ENCODE results near the gene TICRR. TPM values are rescaled to one million over a fixed set of nuclear protein-coding genes. Genes with fewer than 3 reads are reported as not detected.

The TICRR gene
- total RNA-seq, 1 donor from 2014 or later: 0.22 TPM

DNA sequence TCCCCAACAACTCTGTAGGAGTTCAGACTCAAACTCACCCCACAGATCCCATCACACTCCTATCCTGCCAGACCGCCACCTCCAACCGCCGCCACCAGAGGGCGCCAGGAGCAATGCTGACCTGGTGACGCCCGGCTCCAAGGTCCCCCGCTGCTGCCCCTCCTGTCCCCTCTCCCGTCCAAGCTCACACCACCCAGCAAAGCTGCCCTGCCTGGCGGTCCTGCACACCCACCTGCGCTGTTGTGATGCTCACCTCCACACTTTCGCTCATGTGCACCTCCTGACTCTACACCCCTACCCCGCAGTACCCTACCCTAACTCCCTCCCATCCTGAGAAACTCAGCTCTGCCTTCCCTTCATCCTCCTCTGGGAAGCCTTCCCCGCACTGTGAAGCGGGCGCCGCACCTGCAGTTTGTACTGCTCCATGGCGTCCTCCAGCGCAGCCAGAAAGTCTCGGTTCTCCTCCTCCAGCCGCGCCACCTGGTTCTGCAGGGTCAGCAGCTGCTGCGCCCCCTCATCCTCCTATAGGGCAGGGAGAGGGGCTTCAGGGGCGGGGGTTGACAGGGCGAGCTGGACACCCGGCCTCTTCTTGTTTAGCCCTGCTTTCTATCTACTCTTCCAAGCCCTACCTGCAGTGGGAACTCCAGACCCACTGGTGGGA lies 72.1 kb downstream of the TICRR start:
- DNase-seq (ENCODE audit: low spot score) (peak; percentile 88), ATAC-seq (peak; percentile 81)
- intact Hi-C loops (cut with DNase I): no loop called here

DNA sequence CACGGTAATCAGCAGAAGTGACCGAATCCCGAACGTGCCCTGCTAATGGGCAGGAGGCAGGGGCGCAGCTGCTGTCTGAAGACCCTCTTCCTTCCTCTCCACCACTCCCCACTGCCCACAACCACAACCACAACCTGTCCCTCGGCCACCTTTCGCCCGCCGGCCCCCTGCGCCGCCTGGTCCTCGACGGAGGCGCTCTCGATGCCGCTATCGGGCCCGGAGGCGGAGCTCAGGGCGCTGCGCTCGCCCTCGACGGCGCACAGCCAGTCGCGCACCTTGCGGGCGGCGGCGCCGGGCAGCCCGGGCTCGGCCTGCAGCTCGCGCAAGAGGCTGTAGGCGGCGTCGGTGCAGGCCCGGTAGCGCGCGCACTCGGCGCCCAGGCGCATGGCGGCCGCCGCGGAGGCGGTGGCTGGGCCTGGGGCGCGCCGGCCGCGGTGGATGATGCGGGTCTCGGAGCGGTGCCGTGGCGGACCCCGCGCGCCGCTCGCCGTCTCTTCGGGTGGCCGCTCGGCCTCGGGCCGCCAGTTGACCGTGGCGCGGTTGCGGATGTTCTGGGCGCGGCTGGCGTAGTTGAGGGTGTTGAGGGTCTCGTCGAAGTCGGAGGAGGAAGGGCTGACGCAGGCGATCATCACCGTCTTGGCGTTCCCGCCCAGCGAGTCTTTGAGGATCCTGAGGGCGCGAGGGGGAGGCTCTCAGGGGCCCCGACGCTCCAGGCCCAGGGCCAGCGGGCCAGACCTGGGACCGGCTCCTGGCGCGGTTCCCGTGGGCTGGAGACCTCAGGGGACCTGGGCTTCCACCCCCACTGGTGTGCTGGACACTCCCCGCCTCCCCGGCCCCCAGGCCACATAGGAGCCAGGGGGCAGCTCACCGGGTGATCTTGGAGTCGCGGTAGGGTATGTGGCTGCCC lies 73.1 kb downstream of the TICRR start:
- DNase-seq (ENCODE audit: low spot score): peak; percentile 56
- ATAC-seq: no peak
- intact Hi-C loops (cut with DNase I): no loop called here

DNA sequence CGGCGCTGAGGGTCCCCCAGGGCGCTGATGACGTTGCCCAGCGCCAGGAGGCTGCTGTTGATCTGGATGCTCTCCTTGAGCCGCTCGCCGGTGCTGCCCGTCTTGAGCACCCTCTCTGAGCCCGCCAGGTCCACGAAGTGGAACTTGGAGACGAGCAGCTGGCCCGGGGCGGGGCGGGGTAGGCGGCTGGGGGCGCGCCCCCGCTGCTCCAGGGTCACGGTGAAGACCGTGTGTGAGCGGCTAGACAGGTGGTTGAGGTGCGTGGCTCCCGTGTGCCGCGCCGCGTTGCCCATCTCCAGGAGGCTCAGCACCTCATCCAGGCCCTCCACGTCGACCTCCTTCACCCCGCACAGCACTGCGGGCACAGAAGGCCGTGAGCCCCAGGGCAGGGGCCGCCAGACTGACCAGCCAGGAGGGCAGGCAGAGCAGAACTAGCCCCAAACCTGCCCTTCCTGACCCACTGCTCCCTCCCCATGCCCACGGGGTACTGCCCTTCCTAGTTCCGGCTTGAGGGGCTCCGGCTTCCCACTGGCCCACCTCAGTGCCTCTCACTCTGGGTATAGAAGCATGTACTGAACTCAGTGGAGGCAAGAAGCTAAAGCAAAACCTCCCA lies 73.8 kb downstream of the TICRR start:
- peak; percentile 39 for DNase-seq (ENCODE audit: low spot score)
- no peak for ATAC-seq
- intact Hi-C loops (cut with DNase I): no loop called here

DNA sequence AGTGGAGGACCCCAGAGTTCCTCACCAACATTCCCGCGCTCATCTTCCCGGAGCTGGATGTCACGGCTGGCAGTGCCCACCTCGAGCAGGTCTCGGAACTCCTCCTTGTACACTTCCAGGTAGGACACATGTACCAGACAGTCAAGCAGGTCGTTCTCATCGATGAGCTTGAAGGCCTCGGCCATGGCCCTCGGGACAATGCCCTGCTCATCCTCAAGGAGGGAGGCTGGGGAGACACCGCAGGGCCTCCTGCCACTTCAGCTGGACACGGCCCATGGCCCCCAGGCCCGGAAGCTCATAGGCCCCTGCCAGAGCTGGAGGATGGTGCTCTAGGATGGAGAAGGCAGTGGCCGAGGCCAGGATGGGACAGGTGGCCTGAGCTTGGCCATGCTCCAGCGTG lies 74.4 kb downstream of the TICRR start:
- intact Hi-C loops (cut with DNase I): no loop called here
- DNase-seq (ENCODE audit: low spot score) (peak; percentile 45), ATAC-seq (no peak)

DNA sequence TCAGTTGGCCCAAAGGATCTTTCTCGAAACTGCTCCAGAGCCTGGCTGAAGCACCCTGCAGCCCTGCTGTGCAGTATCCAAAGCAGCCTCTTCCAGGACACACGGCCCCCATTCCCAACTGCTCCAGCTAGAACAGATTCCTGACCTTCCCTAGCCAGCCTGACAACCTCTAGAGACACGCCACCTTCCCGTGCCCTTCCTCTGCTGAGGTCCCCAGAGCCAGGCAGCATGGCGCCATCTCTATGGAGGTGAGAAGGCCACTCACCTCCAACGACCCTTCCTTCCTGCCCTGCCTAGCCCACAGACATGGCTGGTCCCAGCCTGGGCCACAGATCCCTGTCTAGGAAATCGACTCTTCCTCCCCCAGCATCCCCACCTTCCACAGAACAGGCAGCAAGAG lies 76.9 kb downstream of the TICRR start:
- peak; percentile 41 for DNase-seq (ENCODE audit: low spot score)
- intact Hi-C loops (cut with DNase I): no loop called here
- no peak for ATAC-seq

DNA sequence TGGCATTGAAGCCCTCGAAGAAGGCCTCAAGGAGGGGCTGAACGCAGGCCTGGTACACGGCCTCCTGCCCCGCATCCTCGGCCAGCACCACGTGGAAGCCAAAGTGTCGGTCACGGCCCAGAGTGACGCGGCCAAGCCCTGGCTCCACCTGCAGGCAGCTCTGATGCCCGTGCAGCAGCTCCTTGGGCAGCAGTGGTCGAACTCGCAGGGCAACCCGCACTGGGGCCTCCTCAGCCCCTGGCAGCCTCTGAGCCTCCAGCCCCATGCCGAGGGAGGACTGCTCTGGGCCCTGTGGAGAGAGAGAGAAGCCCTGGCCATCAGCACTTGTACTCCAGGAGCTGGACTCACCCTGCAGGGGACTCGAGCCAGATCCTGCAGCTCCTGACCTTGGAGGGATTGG lies 77.4 kb downstream of the TICRR start:
- ATAC-seq: no peak
- DNase-seq (ENCODE audit: low spot score): peak; percentile 51
- intact Hi-C loops (cut with DNase I): no loop called here

DNA sequence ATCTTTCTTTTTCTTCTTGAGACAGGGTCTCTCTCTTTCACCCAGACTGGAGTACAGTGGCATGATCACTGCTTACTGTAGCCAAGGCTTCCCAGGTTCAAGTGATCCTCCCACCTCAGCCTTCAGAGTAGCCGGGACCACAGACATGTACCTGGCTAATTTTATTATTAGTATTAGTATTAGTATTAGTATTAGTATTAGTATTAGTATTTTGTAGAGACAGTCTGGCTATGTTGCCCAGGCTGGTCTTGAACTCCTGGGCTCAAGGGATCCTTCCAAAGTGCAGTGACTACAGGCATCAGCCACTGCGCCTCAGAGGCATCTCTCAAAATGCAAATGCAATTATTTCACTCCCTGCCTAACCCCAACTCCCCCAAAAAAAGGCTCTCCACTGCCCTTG lies 78.3 kb downstream of the TICRR start:
- no peak for DNase-seq (ENCODE audit: low spot score)
- intact Hi-C loops (cut with DNase I): no loop called here

DNA sequence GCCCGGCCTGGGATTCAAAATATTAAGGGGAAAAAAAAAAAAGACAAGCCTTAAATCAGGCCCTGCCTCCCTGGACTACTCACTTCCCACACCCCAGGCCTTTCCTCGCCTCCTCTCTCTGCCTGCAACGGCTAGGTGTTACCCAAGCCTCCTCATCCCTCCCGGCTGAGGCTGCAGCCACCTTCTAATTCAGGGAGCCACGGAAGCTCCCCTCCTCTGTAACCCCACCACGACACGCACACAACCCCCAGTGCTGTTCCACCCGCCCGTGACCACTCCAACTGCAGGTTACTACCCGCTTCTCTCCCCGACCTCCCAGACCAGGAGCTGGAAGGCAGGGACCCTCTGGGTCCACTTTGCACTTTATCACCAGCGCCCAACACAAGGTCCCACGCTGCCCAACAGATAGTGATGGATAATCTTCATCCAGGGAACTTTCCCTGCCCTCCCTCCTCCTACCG lies 79.1 kb downstream of the TICRR start:
- ATAC-seq (peak; percentile 35), DNase-seq (ENCODE audit: low spot score) (peak; percentile 47)
- intact Hi-C loops (cut with DNase I): no loop called here

More for the DNA sequence above, 78.3 kb downstream of the TICRR start:
- ATAC-seq: no peak

DNA sequence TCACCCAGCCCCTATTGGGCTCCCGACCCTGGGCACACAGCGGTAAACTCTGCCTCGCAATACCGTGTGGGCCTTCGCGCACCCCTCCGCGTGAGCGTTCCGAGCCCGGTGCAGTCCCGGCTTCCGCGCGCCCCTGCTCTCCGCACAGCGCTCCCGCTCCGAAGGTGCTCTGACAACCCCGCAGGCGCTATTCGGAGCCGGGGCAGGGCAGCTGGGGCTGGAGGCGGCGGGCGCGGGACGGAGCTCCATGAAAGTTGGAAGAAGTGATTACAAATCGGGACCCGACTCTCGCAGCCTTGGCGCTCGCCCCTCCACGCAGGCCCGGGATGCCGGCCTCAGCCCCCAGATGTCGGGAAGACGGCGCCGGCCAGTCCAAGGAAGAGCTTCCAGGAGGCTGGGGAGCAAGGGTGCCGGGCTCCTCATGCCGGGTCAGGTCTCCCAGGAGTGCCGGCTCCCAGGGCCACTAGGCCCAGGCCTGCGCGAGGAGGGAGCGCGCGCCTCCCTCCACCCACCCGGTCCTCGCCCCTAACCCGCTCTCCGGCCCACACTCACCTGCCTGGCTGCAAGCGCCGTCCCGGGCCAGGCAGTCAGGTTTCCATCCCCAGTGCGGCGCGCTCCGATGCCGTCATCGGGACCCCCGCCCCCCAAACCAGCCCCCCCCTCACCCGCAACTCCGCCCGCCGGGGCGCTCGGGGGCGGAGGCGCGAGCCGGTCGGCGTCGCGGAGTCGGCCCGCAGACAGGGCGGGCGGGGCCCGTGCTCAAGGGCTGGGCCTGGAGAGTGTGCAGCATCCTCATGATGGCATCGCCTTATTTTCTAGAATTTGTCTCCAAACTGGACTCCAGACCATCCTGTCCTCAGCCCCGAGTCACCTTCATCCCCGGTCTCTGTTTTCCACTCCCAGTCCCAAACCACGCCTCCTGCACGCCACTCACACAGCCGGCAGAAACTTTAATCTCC lies 79.9 kb downstream of the TICRR start, which contains the start of gene KIF7:
TSS of gene KIF7 (minus strand) at position 621 of the 959 bp plus-strand sequence. CDS start 2,537 bp downstream, outside the sequence.
- intact Hi-C loops (cut with DNase I): no loop called here
- peak; percentile 80 for ATAC-seq
- peak; percentile 63 for DNase-seq (ENCODE audit: low spot score)

DNA sequence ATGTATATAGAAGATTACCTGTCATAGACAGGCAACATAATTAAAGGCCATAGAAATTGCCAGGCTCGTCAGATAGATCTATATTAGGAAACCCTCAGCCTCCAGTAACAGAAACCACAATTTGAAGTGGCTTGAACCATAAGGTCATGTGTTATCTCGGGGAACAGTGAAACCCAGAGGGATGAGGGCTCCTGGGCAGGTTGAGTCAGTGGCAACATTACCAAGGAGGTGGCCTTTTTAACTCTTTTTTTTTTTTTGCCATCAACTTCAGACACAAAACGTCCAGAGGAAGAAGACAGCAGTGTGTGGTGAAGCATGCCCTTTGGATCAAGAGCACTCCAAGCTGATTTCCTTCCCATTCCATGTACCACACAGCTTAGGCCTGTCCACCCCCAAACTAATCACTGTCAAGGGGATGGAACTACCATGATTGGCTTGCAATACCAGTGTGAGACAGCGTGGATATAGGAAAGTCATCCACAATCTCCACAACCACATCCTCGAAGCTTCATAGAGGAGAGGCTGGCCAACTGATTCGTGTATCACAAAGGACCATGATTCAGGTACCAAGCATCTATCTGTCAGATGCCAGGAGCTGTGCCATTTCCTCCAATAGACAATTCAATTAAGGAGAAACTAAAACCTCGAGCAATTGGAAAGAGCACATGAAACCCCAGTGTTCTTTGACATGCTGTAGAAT lies 81.0 kb downstream of the TICRR start:
- peak; percentile 0 for DNase-seq (ENCODE audit: low spot score)
- intact Hi-C loops (cut with DNase I): no loop called here
- ATAC-seq: no peak

DNA sequence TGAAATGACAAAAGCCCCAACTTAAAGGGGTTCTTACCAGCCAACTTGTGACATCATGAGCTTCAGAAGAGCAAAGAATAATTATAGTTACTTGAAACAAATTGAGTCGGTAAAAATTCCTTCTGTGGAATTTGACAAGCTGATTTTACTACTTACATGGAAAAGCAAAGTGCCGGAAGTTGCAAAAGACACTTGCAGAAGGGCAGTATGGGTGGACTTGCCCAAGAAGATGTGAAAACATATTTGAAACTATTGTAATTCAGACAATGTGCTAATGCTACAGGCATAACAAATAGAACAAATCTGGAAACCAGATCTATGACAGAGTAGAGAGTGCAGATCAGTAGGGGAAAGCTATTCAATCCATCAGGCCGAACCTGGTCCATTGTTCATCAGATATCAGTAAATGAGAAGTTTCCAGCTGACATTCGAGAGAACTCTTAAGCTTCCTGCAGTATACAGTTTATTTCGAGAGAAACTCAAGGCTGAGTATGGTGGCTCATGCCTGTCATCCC lies 82.5 kb downstream of the TICRR start:
- intact Hi-C loops (cut with DNase I): no loop called here
- DNase-seq (ENCODE audit: low spot score) (no peak), ATAC-seq (no peak)

DNA sequence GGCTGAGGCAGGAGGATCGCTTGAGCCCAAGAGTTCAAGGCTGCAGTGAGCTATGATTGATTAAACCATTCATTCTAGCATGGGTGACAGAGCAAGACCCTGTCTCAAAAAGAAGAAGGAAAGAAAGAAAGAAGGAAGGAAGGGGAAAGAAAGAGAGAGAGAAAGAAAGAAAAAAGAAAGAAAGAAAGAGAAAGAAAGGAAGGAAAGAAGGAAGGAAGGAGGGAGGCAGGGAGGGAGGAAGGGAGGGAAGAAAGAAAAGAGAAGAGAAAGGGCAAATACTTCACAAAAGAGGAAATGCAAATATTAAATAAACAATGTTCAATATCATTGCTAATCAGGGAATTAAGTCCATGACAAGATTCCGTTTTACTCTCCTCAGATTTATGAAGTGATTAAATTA lies 84.0 kb downstream of the TICRR start:
- DNase-seq (ENCODE audit: low spot score): no peak
- ATAC-seq: no peak
- intact Hi-C loops (cut with DNase I): no loop called here

DNA sequence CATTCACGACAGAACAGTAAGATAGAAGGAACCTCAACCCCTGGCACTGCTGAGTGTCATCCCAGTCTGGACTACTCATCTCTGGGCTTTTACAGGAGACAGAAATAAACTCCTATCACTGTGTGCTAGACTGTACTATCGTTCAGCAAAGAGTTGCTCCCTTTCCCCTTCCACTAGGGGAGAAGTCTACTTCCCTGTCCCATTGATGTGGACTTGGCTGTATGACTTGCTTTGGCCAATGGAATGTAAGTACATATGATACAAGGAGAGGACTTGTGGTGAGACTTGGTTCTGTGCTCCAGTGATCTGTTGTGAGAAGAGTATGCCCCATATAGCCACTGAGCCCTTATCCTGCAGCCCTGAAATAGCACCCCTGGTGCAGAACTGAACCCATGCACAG lies 85.3 kb downstream of the TICRR start:
- ATAC-seq (no peak), DNase-seq (ENCODE audit: low spot score) (peak; percentile 13)
- intact Hi-C loops (cut with DNase I): no loop called here

DNA sequence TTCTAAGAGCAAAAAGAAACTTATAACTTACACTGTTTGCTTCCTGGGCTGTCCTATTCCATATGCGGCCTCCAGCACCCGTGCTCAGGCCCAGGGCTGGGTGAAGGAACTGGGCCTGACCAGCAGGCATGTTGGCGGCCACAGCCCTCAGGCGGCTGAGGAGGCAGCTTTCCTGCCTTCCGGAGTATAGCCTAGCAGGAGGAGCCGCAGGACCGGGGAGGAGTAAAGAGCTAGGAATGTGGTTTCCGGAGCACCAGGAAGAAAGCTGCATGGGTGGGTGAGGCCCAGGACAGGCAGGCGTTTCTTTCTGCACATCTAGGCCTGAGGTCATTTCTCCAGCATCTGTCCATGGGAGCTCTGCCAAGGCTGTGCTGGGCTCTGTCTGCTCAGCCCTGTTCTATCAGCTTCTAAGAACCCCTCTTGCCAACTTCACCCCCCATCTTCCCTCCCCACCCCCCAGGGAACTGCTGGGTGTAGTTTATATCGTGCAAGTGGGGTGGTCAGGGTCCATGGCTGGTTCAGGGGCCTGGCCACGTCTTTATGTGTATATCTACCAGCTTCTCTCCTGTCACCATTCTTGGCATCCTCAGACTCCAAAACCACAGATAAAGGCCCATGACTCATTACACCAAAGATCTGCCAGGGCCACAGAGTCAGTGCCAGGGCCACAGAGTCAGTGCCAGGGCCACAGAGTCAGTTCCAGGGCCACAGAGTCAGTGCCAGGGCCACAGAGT lies 87.8 kb downstream of the TICRR start:
- intact Hi-C loops (cut with DNase I): no loop called here
- no peak for DNase-seq (ENCODE audit: low spot score)
- ATAC-seq: peak; percentile 88

DNA sequence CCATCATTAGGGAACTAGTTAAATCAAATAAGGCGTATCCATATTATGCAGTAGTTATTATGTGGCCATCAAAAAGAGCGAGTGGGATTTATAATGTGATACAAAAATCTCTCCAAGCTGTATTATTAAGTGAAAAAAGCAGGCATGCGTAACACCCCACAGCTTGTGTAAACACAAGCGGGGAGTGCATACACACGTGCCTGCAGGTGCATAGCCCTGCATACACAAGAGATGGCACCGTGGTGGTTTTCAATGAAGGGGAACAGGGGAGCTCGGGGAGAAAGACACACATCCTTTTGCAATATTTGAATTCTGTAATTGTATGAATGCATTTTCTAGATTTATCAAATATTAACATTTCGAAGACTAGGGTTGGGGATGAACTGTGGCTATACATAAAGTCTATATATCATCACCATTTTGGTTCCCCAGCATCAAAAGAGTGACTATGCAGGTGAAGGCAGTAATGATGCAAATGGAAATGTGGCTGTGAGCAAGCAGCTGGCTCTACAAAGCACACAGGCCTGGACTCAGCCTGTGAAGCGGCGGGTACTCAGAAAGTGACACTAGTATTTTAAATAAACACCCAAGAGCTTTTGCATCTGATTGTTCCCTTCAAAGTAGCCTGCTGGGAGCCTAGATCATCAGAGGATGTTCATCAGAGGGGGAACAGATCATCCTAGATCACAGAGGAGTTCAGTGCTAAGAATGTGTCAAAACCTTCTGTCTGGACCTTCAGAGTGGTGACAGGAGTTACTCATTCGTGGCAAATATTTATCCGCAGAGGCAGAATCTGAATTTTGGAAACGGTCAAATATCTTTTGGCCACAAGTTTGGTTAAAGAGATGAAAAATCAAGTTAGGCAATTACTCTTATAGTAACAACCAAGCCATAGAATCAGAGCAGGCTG lies 89.4 kb downstream of the TICRR start:
- intact Hi-C loops (cut with DNase I): no loop called here
- DNase-seq (ENCODE audit: low spot score): no peak

DNA sequence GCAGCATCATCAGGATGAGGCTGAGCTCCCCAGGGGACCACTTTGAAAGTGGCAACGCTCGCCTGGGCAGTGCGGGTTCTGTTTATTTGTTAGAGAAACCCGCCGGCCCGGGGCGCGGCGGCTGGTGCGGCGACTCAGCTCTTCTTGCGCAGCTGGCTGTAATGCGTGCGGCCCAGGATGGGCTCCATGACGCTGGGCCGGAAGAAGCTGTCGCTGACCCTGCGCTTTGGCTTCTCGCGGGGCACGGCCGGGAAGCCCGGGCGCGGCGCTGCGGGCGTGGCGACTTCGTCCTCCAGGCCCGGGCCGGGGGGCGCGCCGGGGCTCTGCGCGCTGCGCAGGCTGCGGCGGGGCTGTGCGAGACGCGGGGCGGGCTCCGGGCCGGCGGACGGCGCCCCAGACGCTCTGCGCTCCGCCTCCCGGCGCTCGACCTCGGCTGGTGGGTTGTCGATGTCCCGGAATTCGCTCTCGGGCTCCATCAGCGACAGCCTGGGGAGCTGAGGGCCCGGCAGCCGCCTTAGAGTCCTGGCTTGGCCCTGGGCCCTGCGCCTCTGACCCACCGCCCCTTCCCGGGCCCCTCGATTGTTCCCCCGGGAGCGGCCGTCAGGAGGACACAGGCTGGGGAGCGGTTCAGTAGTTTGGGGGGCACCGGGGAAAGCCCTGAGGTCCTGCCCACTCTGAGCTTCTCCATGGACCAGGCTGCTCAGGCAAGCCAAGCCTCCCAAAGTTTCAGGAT lies 90.3 kb downstream of the TICRR start:
- DNase-seq (ENCODE audit: low spot score): peak; percentile 77
- intact Hi-C loops (cut with DNase I): no loop called here
- ATAC-seq: peak; percentile 65

More for the DNA sequence above, 89.4 kb downstream of the TICRR start:
- ATAC-seq: no peak

All from sciatic nerve (tissue), 2 donors.